HG02840 (cell line): Measurements from ENCODE around the gene SYT13.

ENCODE experiments used
- ATAC-seq: cut with Tn5 transposase; IDR thresholded peaks from one replicate; pipeline ENCODE4 v1.9.1; 2021; ENCODE audit warnings: mild to moderate bottlenecking, moderate library complexity, moderate number of reproducible peaks; ENCODE audit not compliant: unreplicated experiment, low FRiP score

SYT13 gene

DNA sequence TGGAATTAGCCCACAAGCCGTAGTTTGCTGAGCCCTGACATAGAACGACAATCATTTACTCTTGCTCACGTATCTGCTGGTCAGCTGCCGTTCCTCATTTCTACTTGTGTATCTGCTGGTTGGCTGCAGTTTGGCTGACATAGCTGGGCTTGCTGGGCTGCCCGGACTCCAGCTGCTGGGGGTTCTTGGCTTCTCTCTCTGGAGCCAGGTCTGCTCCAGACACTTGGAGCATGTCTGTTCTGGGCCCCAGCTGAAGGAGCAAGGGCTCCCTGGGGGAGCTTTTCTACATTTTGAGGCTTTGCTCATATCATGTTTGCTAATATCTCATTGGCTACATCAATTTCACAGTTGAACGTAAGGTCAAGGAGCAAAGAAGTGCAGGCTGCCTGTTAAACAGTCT lies 92.4 kb downstream of the SYT13 start:
- ATAC-seq = no peak
